GM08714 (cell line): ENCODE results near the gene GFAP.

Experiments used
- H3K4me3 ChIP-seq: fragments of 200-500 bp; sonication (Bioruptor generic); 2 replicates; pipeline ENCODE4 v1.5.1; 2014; ENCODE audit warnings: mild to moderate bottlenecking, low read length, inconsistent platforms
- ZNF274 ChIP-seq: IDR thresholded peaks from 2 replicates; pipeline ENCODE4 v1.6.1; 2012; ENCODE audit warnings: mild to moderate bottlenecking, low read depth, low read length

GFAP gene

GRCh38 chr17:44915321-44915726 is at the start of gene GFAP:
Gene GFAP (minus strand): TSS chr17:44915500. CDS start chr17:44915486, 14 bp downstream.
- no peak within 1 kb of the TSS for H3K4me3 ChIP-seq
- TF ChIP-seq ZNF274: no peak

GRCh38 chr17:44961921-44962350 is 46.6 kb upstream of the GFAP start:
- no peak for TF ChIP-seq ZNF274
- no peak overlapping the region for H3K4me3 ChIP-seq

GRCh38 chr17:44960691-44961090 is 45.4 kb upstream of the GFAP start:
- H3K4me3 ChIP-seq: no peak overlapping the region
- TF ChIP-seq ZNF274: no peak

DNA sequence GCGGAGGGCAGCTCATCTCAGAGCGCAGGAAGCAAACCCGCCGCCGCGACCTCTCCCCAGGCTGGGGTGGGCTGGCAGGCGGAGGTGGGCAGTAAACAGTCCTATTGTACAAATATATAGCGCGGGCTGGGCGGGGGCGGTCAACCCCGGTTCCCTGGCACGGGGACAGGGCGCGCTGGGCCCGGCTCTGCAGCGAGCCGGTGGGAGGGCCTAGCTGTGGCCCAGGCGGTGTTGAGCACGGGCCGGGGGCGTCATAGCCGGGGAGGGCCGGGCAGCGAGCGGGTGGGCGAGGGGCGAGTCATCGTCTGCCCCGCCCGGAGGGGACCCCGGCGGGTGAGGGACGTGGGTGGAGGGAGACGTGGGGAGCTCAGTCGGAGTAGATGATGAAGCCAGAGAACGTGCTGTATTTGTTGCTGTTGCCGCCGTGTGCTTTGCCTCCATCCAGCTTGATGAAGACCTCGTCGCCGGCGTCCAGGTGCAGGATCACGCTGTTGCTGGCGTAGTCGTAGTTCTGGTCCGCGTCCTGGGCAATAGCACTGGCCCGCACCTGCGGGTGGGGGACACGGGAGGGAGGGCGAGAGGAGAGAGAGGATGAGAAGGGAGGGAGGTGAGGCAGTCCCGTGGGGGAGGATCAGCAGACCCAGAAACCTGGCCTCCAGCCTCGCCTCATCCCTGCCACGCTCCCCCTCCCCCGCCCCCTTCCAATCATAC is 44.7 kb upstream of the GFAP start:
- no peak overlapping the region for H3K4me3 ChIP-seq
- TF ChIP-seq ZNF274: no peak

DNA sequence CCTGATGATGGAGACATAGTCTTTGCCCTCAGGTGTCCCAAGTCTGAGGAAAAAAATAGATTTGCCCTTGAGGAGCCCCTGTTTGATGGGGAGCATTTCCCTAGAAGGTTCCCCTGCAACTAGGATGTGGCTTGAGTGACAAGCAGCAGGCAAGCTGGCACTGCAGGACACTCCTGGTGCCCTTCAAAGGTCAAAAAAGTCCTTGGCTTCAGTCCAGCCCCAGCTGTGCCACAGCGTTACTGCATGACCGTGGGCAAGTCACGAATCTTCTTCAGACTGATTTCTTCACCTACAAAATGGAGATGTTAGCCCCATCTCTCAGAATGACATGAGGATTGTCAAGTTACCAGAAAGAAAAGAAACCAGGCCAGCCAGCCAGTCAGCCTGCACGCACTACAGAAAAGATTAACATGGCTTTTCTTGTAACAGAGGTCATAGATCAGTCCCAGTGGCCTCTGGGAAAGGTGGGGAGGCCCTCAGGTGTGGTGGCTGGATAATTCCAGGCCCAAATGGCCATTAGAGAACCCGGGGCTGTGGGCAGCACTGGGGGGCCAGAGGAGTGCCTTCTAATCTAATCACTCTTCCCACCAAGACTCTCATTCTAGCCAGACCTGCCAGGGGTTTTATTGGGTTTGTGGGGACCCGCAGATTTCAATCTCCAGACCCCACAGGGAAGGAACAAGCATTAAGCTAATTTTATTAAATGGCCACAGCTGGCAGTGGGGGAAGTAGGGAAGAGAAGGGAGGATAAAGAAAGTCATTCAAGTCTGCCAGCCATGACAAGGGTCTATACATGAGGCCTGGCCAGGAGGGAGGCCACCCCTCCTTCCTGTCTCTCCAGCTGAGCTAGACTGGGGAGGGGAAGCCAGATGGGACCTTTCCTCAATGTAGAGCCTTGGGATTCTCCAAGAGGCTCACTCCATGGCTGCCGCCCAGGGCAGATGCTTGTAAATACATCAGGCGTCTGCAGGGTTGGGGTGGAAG is 42.0 kb upstream of the GFAP start:
- no peak for TF ChIP-seq ZNF274
- no peak overlapping the region for H3K4me3 ChIP-seq

DNA sequence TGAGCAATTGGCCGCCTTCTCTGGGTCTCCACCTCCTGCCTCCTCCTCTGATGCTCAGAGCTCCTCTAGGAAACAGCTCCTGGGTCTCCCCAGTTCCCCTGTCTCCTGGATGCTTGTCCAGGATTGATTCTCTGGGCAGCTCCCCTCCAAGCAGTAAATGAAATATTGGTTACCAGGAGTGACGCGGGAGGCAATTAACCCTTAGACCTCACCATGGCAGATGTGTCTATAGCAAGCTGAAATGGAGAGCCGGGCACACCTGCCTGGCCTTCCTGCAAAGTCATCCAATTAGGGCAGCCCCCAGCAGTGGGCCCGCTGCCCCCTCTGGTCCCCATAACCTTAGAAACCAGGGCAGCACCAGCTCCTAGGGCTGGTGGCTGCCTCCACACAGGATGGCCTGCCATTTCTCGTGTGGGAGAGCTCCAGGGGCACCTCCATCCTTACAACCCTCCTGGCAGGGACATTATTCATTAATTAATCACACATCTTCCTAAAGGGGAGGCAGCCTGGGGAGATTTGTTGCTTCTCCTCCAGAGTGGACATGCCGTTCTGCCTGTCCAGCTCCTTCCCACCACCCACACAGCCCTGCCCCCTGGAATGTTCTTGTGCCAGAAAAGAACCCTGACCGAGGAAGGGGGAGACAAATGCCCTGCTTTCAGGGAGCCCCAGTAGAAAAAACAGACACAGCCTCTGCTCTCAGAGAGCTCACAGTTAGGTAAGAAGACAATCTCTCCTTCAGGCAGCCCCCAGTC is 40.5 kb upstream of the GFAP start:
- no peak overlapping the region for H3K4me3 ChIP-seq

DNA sequence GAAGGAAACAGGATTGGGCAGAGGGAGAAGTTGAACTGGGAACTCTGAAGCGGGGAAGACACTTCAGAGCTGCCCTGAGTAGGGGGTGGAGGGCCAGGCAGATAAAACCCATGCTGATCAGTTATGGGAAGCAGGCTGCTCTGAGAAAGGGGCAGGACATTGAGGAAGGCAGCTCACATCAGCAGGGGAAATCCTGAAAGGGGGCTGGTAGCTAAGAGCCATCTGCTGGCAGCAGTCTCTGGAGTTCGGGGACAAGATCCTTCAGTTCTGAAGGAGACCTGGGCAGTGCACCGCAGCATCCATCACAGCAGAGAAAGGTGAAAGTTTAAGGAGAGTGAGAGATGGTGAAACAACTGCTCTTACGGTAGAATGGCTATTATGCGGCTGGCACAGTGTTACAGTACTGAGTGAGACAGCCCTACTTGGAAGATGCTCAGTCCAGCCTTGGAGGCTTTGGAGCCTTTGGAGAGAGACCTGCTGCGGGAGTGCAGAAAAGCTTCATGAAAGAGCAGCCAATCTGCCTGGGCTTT is 37.7 kb upstream of the GFAP start:
- H3K4me3 ChIP-seq: no peak overlapping the region
- TF ChIP-seq ZNF274: no peak

More for the DNA sequence above, 40.5 kb upstream of the GFAP start:
- no peak for TF ChIP-seq ZNF274

- peak overlapping the region; percentile 65; the same call in 1 of the 2 replicates for H3K4me3 ChIP-seq
Observed at GRCh38 chr17:44948315-44948795, 33.1 kb upstream of the GFAP start.

GRCh38 chr17:44947461-44948314 is 32.4 kb upstream of the GFAP start, which contains the start of gene KIF18B:
Gene KIF18B (minus strand): TSS chr17:44947773. CDS start chr17:44936344, 11,429 bp downstream.
- peak within 1 kb of the TSS; percentile 77 for H3K4me3 ChIP-seq
- TF ChIP-seq ZNF274: no peak

More at GRCh38 chr17:44948315-44948795, 33.1 kb upstream of the GFAP start:
- TF ChIP-seq ZNF274: no peak

GRCh38 chr17:44945652-44946051 is 30.4 kb upstream of the GFAP start:
- H3K4me3 ChIP-seq: peak overlapping the region; percentile 5; the same call in 1 of the 2 replicates

DNA sequence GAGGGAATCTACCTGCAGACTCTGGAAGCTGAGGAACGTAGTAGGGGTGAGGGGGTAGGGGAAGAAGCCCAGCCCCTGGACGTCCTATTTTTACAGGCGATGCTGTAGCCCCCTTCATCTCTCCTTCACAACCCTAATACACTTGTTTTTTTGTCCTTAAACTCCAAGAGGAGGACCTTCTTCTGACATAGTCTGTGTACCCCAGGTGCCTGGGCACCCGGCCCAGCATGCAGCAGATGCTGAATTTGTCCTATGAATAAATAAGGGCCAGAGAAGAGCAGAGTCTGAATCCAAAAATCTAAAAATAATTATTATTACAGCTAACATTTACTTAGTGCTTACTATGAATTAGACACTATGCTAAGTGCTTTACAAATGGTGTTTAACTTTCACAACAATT is 27.2 kb upstream of the GFAP start:
- H3K4me3 ChIP-seq: no peak overlapping the region
- no peak for TF ChIP-seq ZNF274

DNA sequence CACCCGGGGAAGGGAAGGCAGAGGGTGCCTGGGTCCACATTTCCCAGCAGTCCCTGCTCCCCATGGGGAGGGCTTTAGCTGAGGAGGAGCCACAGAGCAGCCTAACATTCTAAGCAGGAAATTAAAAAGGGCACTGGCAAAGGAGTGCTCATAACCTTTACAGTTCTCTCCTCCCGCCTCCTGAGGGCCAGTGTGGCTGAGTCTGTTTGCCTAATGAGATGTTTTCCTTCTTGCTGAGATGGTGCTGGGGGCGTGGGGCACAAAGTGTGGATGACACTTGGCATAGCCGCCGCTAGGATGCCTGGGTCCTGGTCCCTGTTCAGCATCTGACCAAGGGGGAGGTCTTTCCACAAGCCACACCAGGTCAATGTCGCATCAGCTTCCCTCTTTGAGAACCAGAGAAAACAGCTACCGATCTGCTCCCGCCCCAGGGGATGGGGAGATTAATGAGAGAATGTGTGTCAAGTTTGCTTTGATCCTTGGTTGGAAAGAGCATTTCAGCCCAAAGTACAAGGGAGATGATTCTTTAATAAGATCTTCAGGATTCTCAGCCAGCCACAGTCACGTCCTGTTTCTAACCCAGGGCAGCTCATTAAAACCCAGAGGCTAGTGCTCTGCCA is 26.5 kb upstream of the GFAP start:
- no peak for TF ChIP-seq ZNF274
- H3K4me3 ChIP-seq: no peak overlapping the region
